Caco-2 (cell line): Measurements from ENCODE around the gene C17orf100. TPM values are rescaled to one million over a fixed set of nuclear protein-coding genes. Genes with fewer than 3 reads are reported as not detected.

Experiments
- BruUV-seq: library from RNA; stranded (reverse); fragments of 400-500 nt; replicated peaks from 2 replicates; lab custom pipeline; 2021; lab: Mats Ljungman, UMichigan
- CTCF ChIA-PET: fragments of 300-600 bp; sonication (Branson Sonifier 250); formaldehyde crosslinking; loops from one replicate; lab custom pipeline; 2022; ENCODE audit warnings: antibody characterized with exemption; lab: Charles Lee
- POLR2A ChIA-PET: fragments of 300-600 bp; sonication (Branson Sonifier 250); formaldehyde crosslinking; loops from one replicate; lab custom pipeline; 2022; ENCODE audit warnings: antibody characterized with exemption; lab: Charles Lee
- DNase-seq, 2 experiments: peaks; one replicate each; pipeline versions ENCODE4 v3.0.0 to v3.0.0-alpha.2; 2020 to 2022
- H3K27me3 ChIP-seq: replicated peaks from 2 replicates; pipeline ENCODE4 v1.6.0; 2011; ENCODE audit warnings: low read length; ENCODE audit not compliant: control insufficient read depth, insufficient read depth
- H3K36me3 ChIP-seq: 2 replicates; pipeline ENCODE4 v1.5.1; 2011; ENCODE audit warnings: low read length; ENCODE audit not compliant: control insufficient read depth, insufficient read depth
- H3K4me1 ChIP-seq: fragments of 250-450 bp; sonication (Bioruptor Pico); 2 replicates; pipeline ENCODE4 v1.5.1; 2020; ENCODE audit warnings: mild to moderate bottlenecking
- H3K4me3 ChIP-seq: 2 replicates; pipeline ENCODE4 v1.5.1; 2011; ENCODE audit warnings: low read depth, mild to moderate bottlenecking, control low read depth, low read length
- H3K9me3 ChIP-seq: fragments of 250-450 bp; sonication (Bioruptor Pico); 2 replicates; pipeline ENCODE4 v1.5.1; 2020; ENCODE audit warnings: mild to moderate bottlenecking, moderate library complexity
- H3K27ac Mint-ChIP-seq: one replicate; pipeline ENCODE4 v1.8.0; 2022; ENCODE audit warnings: mixed read lengths; ENCODE audit not compliant: unreplicated experiment
- H3K27me3 Mint-ChIP-seq: one replicate; pipeline ENCODE4 v1.8.0; 2022; ENCODE audit warnings: mixed read lengths; ENCODE audit not compliant: insufficient read depth, unreplicated experiment
- H3K36me3 Mint-ChIP-seq: one replicate; pipeline ENCODE4 v1.8.0; 2022; ENCODE audit warnings: mild to moderate bottlenecking, mixed read lengths; ENCODE audit not compliant: insufficient read depth, unreplicated experiment
- H3K4me1 Mint-ChIP-seq: one replicate; pipeline ENCODE4 v1.8.0; 2022; ENCODE audit warnings: low read depth, mixed read lengths; ENCODE audit not compliant: unreplicated experiment
- H3K4me3 Mint-ChIP-seq: one replicate; pipeline ENCODE4 v1.8.0; 2022; ENCODE audit warnings: mild to moderate bottlenecking, moderate library complexity, mixed read lengths; ENCODE audit not compliant: unreplicated experiment
- H3K9me3 Mint-ChIP-seq: one replicate; pipeline ENCODE4 v1.8.0; 2022; ENCODE audit warnings: mixed read lengths; ENCODE audit not compliant: unreplicated experiment
- intact Hi-C: fragments of 100-400 bp; cut with micrococcal nuclease; formaldehyde crosslinking; loops from one replicate; pipeline ENCODE4 v1.10.0; 2022; ENCODE audit not compliant: unreplicated experiment
- total RNA-seq: library from RNA; stranded (reverse); gene quantifications from 2 replicates; pipeline ENCODE4 v1.2.3, GENCODE V29; 2022
- TF ChIP-seq, protein P1 (sequence below), 2 experiments: fragments of 200-600 bp in 1 of 2; IDR thresholded peaks; 1 replicate in 1 of 2; 2 replicates in 1 of 2; pipeline versions ENCODE4 v1.5.1 to v1.8.0; 2011 to 2022; ENCODE audit warnings: antibody characterized with exemption in 1 of 2, control low read depth in 1 of 2, inconsistent platforms in 1 of 2, low read depth in 1 of 2, low read length in 1 of 2, mild to moderate bottlenecking in 1 of 2, moderate library complexity in 1 of 2; ENCODE audit not compliant: insufficient read depth in 1 of 2, severe bottlenecking in 1 of 2, unreplicated experiment in 1 of 2

C17orf100 gene
- total RNA-seq, 1 experiment from 2014 or later: 3.1 TPM

DNA sequence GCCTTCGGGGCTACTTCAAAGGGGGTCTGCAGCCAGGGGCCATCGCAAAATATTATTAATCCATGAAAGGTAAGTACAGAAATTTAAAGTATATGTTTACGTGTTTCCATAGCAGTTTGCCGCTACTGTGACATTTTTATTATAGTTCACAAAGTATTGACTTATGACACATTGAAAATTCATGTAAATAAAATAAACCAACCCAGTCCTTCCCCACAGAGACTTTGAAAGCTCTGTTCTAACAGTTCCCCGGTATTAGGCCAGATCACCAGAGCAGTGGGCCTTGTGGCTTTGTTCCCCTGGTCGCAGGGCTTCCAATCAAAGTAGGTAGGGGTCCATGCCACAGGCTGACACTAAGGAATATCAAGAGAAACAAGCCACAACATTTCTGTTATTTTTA is 24.9 kb upstream of the C17orf100 start:
- Mint-ChIP-seq H3K27ac (no peak overlapping the region), H3K4me1 (no peaks in the 10 kb centered on the region), H3K9me3 (no peaks in the 10 kb centered on the region), H3K36me3 (no peaks in the 10 kb centered on the region), H3K27me3 (no peaks in the 10 kb centered on the region), H3K4me3 (no peak overlapping the region)
- POLR2A ChIA-PET: no interaction called here
- intact Hi-C loops: no loop called here
- TF ChIP-seq, protein P1, sequence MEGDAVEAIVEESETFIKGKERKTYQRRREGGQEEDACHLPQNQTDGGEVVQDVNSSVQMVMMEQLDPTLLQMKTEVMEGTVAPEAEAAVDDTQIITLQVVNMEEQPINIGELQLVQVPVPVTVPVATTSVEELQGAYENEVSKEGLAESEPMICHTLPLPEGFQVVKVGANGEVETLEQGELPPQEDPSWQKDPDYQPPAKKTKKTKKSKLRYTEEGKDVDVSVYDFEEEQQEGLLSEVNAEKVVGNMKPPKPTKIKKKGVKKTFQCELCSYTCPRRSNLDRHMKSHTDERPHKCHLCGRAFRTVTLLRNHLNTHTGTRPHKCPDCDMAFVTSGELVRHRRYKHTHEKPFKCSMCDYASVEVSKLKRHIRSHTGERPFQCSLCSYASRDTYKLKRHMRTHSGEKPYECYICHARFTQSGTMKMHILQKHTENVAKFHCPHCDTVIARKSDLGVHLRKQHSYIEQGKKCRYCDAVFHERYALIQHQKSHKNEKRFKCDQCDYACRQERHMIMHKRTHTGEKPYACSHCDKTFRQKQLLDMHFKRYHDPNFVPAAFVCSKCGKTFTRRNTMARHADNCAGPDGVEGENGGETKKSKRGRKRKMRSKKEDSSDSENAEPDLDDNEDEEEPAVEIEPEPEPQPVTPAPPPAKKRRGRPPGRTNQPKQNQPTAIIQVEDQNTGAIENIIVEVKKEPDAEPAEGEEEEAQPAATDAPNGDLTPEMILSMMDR (IDR thresholded peaks at IDR 0.05; ENCODE audit: insufficient read depth in 1 of 2, low read depth in 1 of 2, low read length in 1 of 2, severe bottlenecking in 1 of 2, unreplicated experiment in 1 of 2): no peak
- no peak for DNase-seq
- BruUV-seq: no TSS peak
- Histone ChIP-seq H3K27me3 (no peaks in the 10 kb centered on the region), H3K9me3 (no peaks in the 10 kb centered on the region), H3K4me3 (no peak overlapping the region), H3K4me1 (no peaks in the 10 kb centered on the region), H3K36me3 (no peaks in the 10 kb centered on the region)
- CTCF ChIA-PET: no interaction called here

DNA sequence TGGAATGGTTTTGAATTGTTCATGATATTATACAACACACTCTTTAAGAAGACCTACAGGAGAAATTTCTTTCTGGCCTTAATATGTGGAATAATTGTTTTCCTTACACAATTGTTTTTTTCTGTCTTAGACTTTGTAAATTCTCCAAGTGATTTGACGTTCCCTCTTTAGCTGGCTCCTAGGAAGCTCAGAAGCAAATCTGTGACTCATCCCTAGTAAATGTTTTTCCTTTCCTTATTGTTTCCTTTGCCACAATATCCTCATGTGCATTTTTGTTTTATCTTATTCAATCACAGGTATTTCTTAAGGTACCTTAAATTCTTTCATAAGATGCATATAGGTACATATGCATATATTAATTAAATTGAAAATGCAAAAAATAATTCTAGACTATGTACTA is 24.5 kb upstream of the C17orf100 start:
- no peak overlapping the region for H3K4me3 ChIP-seq
- no peaks in the 10 kb centered on the region for H3K36me3 Mint-ChIP-seq
- H3K27ac Mint-ChIP-seq: no peak overlapping the region
- ChIA-PET CTCF (no interaction called here), POLR2A (no interaction called here)
- no peaks in the 10 kb centered on the region for H3K4me1 Mint-ChIP-seq
- BruUV-seq: no TSS peak
- H3K4me3 Mint-ChIP-seq: no peak overlapping the region
- H3K27me3 ChIP-seq: no peaks in the 10 kb centered on the region
- H3K27me3 Mint-ChIP-seq: no peaks in the 10 kb centered on the region
- TF ChIP-seq, protein P1 (IDR thresholded peaks at IDR 0.05; ENCODE audit: insufficient read depth in 1 of 2, low read depth in 1 of 2, low read length in 1 of 2, severe bottlenecking in 1 of 2, unreplicated experiment in 1 of 2): no peak
- intact Hi-C loops: no loop called here
- H3K4me1 ChIP-seq: no peaks in the 10 kb centered on the region
- no peaks in the 10 kb centered on the region for H3K9me3 Mint-ChIP-seq
- no peaks in the 10 kb centered on the region for H3K9me3 ChIP-seq
- no peak for DNase-seq
- H3K36me3 ChIP-seq: no peaks in the 10 kb centered on the region

DNA sequence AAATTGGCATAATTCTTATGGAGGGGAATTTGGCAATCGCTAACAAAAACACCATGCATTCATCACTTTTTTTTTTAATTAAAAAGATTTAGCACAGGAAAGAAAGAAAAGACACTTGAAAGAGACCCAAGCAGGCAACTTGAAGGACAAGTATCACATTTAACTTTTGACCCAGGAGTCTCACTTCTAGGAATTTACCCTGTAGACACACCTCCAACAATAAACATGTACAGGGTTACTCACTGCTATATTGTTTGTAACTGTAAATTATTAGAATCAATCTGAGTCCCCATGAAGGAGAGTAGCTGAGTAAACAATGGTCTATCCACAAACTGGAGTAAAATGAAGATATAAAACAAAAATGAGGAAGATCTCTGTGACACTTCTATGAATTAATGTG is 21.2 kb upstream of the C17orf100 start:
- TF ChIP-seq, protein P1 (IDR thresholded peaks at IDR 0.05; ENCODE audit: insufficient read depth in 1 of 2, low read depth in 1 of 2, low read length in 1 of 2, severe bottlenecking in 1 of 2, unreplicated experiment in 1 of 2): no peak
- H3K9me3 ChIP-seq: no peaks in the 10 kb centered on the region
- no peaks in the 10 kb centered on the region for H3K36me3 ChIP-seq
- no peaks in the 10 kb centered on the region for H3K4me1 ChIP-seq
- DNase-seq: no peak
- Mint-ChIP-seq H3K27ac (no peak overlapping the region), H3K4me3 (no peak overlapping the region), H3K27me3 (no peaks in the 10 kb centered on the region), H3K36me3 (no peaks in the 10 kb centered on the region), H3K9me3 (no peaks in the 10 kb centered on the region), H3K4me1 (no peaks in the 10 kb centered on the region)
- no peaks in the 10 kb centered on the region for H3K27me3 ChIP-seq
- intact Hi-C loops: no loop called here
- no TSS peak for BruUV-seq
- ChIA-PET POLR2A (no interaction called here), CTCF (no interaction called here)
- no peak overlapping the region for H3K4me3 ChIP-seq
